Spleen (tissue), 7 donors: ENCODE data around the gene ACBD7.

Experiments
- POLR2A ChIP-seq, 3 donors: fragments of 450-650 bp; IDR thresholded peaks; one replicate each; pipeline ENCODE4 v1.5.1; 2017; ENCODE audit warnings: antibody characterized with exemption in 3 of 3, mild to moderate bottlenecking in 1 of 3
- POLR2AphosphoS5 ChIP-seq, 3 donors: sonication (generic); formaldehyde crosslinking; IDR thresholded peaks; one replicate each; pipeline ENCODE4 v1.5.1; 2017; ENCODE audit warnings: antibody characterized with exemption in 3 of 3
- TF ChIP-seq, protein P1 (sequence below), 11 experiments: fragments of 200-600 bp in 7 of 11; fragments of 450-650 bp in 4 of 11; sonication (generic) in 4 of 11; IDR thresholded peaks in 8 of 11; conservative IDR thresholded peaks in 3 of 11; 1 replicate in 7 of 11; 2 replicates in 4 of 11; pipeline versions ENCODE4 v1.4.0 to v1.8.0; 2016 to 2021; ENCODE audit warnings: antibody characterized with exemption in 11 of 11, inconsistent platforms in 4 of 11, mild to moderate bottlenecking in 1 of 11
- donor health status: DM: no; HTN: no; CAD: no; lungs with moderate emphysema.
- donor health status: DM: no; HTN: no; CAD: no.
- donor health status: DM: no; HTN: no; CAD: no.

- TF ChIP-seq, protein P1, sequence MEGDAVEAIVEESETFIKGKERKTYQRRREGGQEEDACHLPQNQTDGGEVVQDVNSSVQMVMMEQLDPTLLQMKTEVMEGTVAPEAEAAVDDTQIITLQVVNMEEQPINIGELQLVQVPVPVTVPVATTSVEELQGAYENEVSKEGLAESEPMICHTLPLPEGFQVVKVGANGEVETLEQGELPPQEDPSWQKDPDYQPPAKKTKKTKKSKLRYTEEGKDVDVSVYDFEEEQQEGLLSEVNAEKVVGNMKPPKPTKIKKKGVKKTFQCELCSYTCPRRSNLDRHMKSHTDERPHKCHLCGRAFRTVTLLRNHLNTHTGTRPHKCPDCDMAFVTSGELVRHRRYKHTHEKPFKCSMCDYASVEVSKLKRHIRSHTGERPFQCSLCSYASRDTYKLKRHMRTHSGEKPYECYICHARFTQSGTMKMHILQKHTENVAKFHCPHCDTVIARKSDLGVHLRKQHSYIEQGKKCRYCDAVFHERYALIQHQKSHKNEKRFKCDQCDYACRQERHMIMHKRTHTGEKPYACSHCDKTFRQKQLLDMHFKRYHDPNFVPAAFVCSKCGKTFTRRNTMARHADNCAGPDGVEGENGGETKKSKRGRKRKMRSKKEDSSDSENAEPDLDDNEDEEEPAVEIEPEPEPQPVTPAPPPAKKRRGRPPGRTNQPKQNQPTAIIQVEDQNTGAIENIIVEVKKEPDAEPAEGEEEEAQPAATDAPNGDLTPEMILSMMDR (IDR thresholded peaks at IDR 0.05 in 8 of 11, conservative IDR thresholded peaks at IDR 0.05 in 3 of 11) = no peak
- TF ChIP-seq POLR2A (IDR thresholded peaks at IDR 0.05) (no peak), POLR2AphosphoS5 (IDR thresholded peaks at IDR 0.05) (no peak)
Observed at GRCh38 chr10:15053061-15053460, 35.5 kb downstream of the ACBD7 start.
